ENCODE measurements around the gene FREY1. TPM values are rescaled to one million over a fixed set of nuclear protein-coding genes. Genes with fewer than 3 reads are reported as not detected.
A peak's percentile ranks its signal among the peaks of the same experiment; 100 is the strongest.

FREY1 gene
- total and polyA plus RNA-seq, 5 donors from 2014 or later: 1.8 TPM; not detected in 4

- H3K27me3 ChIP-seq (ENCODE audit: control insufficient read depth, insufficient read depth, low read length): no peaks in the 10 kb centered on the region
- peaks cover 64% of the 10 kb centered on the region for H3K36me3 Mint-ChIP-seq
- H3K36me3 ChIP-seq (ENCODE audit: control insufficient read depth, insufficient read depth, low read length): peaks cover 96% of the 10 kb centered on the region
- H3K4me3 Mint-ChIP-seq: no peak overlapping the region
- H3K4me3 ChIP-seq (ENCODE audit: low read depth, low read length): no peak overlapping the region
- H3K27me3 Mint-ChIP-seq: no peaks in the 10 kb centered on the region
- ATAC-seq (ENCODE audit: low read depth in 2 of 2): no peak
- H3K9me3 ChIP-seq (ENCODE audit: control insufficient read depth in 2 of 2, low read length in 2 of 2): no peaks in the 10 kb centered on the region
- no peak overlapping the region for H3K27ac ChIP-seq (ENCODE audit: insufficient read depth, low read length, poor library complexity, severe bottlenecking)
- no peak for DNase-seq
- peaks cover 0 to 8% (median 2%) of the 10 kb centered on the region in 4 donors for H3K4me1 Mint-ChIP-seq
- H3K9me3 Mint-ChIP-seq: no peaks in the 10 kb centered on the region
- no peaks in the 10 kb centered on the region for H3K4me1 ChIP-seq (ENCODE audit: control insufficient read depth, insufficient read depth, low read length, poor library complexity, severe bottlenecking)
- no peak overlapping the region for H3K27ac Mint-ChIP-seq
Measured at GRCh38 chr11:45860348-45860747, 46.7 kb downstream of the FREY1 start.

GRCh38 chr11:45859661-45860140, 47.4 kb downstream of the FREY1 start:
- H3K36me3 Mint-ChIP-seq: peaks cover 58% of the 10 kb centered on the region
- DNase-seq: no peak
- no peak overlapping the region for H3K4me3 Mint-ChIP-seq

GRCh38 chr11:45858751-45859398, 48.2 kb downstream of the FREY1 start:
- Mint-ChIP-seq H3K4me1 (peaks cover 0 to 13% (median 5%) of the 10 kb centered on the region in 4 donors), H3K9me3 (no peaks in the 10 kb centered on the region), H3K27ac (peak overlapping the region in 1 of 3 donors; percentile 66), H3K27me3 (no peaks in the 10 kb centered on the region), H3K36me3 (peaks cover 58% of the 10 kb centered on the region), H3K4me3 (no peak overlapping the region)
- no peaks in the 10 kb centered on the region for H3K27me3 ChIP-seq (ENCODE audit: control insufficient read depth, insufficient read depth, low read length)
- peaks cover 88% of the 10 kb centered on the region for H3K36me3 ChIP-seq (ENCODE audit: control insufficient read depth, insufficient read depth, low read length)
- no peak for ATAC-seq (ENCODE audit: low read depth in 2 of 2)
- no peak for DNase-seq
- no peak overlapping the region for H3K4me3 ChIP-seq (ENCODE audit: low read depth, low read length)
- no peak overlapping the region for H3K27ac ChIP-seq (ENCODE audit: insufficient read depth, low read length, poor library complexity, severe bottlenecking)
- H3K9me3 ChIP-seq (ENCODE audit: control insufficient read depth in 2 of 2, low read length in 2 of 2): no peaks in the 10 kb centered on the region
- H3K4me1 ChIP-seq (ENCODE audit: control insufficient read depth, insufficient read depth, low read length, poor library complexity, severe bottlenecking): no peaks in the 10 kb centered on the region

More at GRCh38 chr11:45859661-45860140, 47.4 kb downstream of the FREY1 start:
- H3K4me1 ChIP-seq (ENCODE audit: control insufficient read depth, insufficient read depth, low read length, poor library complexity, severe bottlenecking): no peaks in the 10 kb centered on the region
- peaks cover 95% of the 10 kb centered on the region for H3K36me3 ChIP-seq (ENCODE audit: control insufficient read depth, insufficient read depth, low read length)
- H3K4me3 ChIP-seq (ENCODE audit: low read depth, low read length): no peak overlapping the region
- no peak overlapping the region for H3K27ac ChIP-seq (ENCODE audit: insufficient read depth, low read length, poor library complexity, severe bottlenecking)
- no peak for ATAC-seq (ENCODE audit: low read depth in 2 of 2)
- Mint-ChIP-seq H3K4me1 (peaks cover 0 to 13% (median 3%) of the 10 kb centered on the region in 4 donors), H3K27me3 (no peaks in the 10 kb centered on the region), H3K9me3 (no peaks in the 10 kb centered on the region), H3K27ac (no peak overlapping the region)
- H3K27me3 ChIP-seq (ENCODE audit: control insufficient read depth, insufficient read depth, low read length): no peaks in the 10 kb centered on the region
- no peaks in the 10 kb centered on the region for H3K9me3 ChIP-seq (ENCODE audit: control insufficient read depth in 2 of 2, low read length in 2 of 2)

GRCh38 chr11:45857961-45858474, 49.1 kb downstream of the FREY1 start:
- peaks cover 52% of the 10 kb centered on the region for H3K36me3 Mint-ChIP-seq
- no peak for DNase-seq
- H3K27ac Mint-ChIP-seq: peak overlapping the region in 1 of 3 donors; percentile 66

More at GRCh38 chr11:45857961-45858474, 49.1 kb downstream of the FREY1 start:
- no peak overlapping the region for H3K27ac ChIP-seq (ENCODE audit: insufficient read depth, low read length, poor library complexity, severe bottlenecking)
- Mint-ChIP-seq H3K27me3 (no peaks in the 10 kb centered on the region), H3K4me3 (no peak overlapping the region), H3K4me1 (peaks cover 0 to 14% (median 8%) of the 10 kb centered on the region in 4 donors), H3K9me3 (no peaks in the 10 kb centered on the region)
- H3K4me1 ChIP-seq (ENCODE audit: control insufficient read depth, insufficient read depth, low read length, poor library complexity, severe bottlenecking): no peaks in the 10 kb centered on the region
- H3K4me3 ChIP-seq (ENCODE audit: low read depth, low read length): no peak overlapping the region
- ATAC-seq (ENCODE audit: low read depth in 2 of 2): peak in 1 of 2 donors; percentile 28
- H3K27me3 ChIP-seq (ENCODE audit: control insufficient read depth, insufficient read depth, low read length): no peaks in the 10 kb centered on the region
- no peaks in the 10 kb centered on the region for H3K9me3 ChIP-seq (ENCODE audit: control insufficient read depth in 2 of 2, low read length in 2 of 2)
- peaks cover 80% of the 10 kb centered on the region for H3K36me3 ChIP-seq (ENCODE audit: control insufficient read depth, insufficient read depth, low read length)

Other genes with a start within 250 kb of the FREY1 start
- 0.47 TPM for gene CHST1, start 241.6 kb downstream of the FREY1 start, total RNA-seq
- under 1 TPM in 1 of 4 donors, not detected in 3; 0.10 TPM for gene CHST1, start 241.6 kb downstream of the FREY1 start, polyA plus RNA-seq
- gene SLC35C1, start 102.1 kb downstream of the FREY1 start, total RNA-seq: 8.1 TPM
- gene SLC35C1, start 102.1 kb downstream of the FREY1 start, polyA plus RNA-seq: 10 to 100 TPM in 3 of 4 donors, 1 to 10 TPM in 1; 9.2 to 18.4 (median 13.6) TPM
- 183 TPM for gene CRY2, start 59.8 kb downstream of the FREY1 start, total RNA-seq
- gene CRY2, start 59.8 kb downstream of the FREY1 start, polyA plus RNA-seq: 10 to 100 TPM; 23.4 to 34.1 (median 27.0) TPM
- 4.1 TPM for gene MAPK8IP1, start 21.6 kb downstream of the FREY1 start, total RNA-seq
- under 1 TPM in 1 of 4 donors, not detected in 3; 0.18 TPM for gene MAPK8IP1, start 21.6 kb downstream of the FREY1 start, polyA plus RNA-seq
- gene PEX16, start 10.6 kb upstream of the FREY1 start, total RNA-seq: 64.1 TPM
- 10 to 100 TPM; 52.6 to 62.0 (median 59.3) TPM for gene PEX16, start 10.6 kb upstream of the FREY1 start, polyA plus RNA-seq
- 4.2 TPM for gene LARGE2, start 15.4 kb upstream of the FREY1 start, total RNA-seq
- gene LARGE2, start 15.4 kb upstream of the FREY1 start, polyA plus RNA-seq: 1 to 10 TPM in 2 of 4 donors, under 1 TPM in 2; 0.65 to 3.4 (median 1.2) TPM
- 111 TPM for gene PHF21A, start 214.2 kb upstream of the FREY1 start, total RNA-seq
- gene PHF21A, start 214.2 kb upstream of the FREY1 start, polyA plus RNA-seq: 10 to 100 TPM in 1 of 4 donors, 1 to 10 TPM in 3; 6.0 to 11.3 (median 7.8) TPM